Retinal pigment epithelial cell (primary cell): ENCODE results near the gene PLK3.

Experiments used
- DNase-seq: peaks from one replicate; pipeline ENCODE4 v3.0.0-alpha.2; 2010; ENCODE audit warnings: low read depth
- H3K4me3 ChIP-seq: 2 replicates; pipeline ENCODE4 v1.5.1; 2011; ENCODE audit warnings: mild to moderate bottlenecking, low read length, control low read depth, moderate library complexity
- TF ChIP-seq, protein P1 (sequence below): conservative IDR thresholded peaks from 2 replicates; pipeline ENCODE4 v1.5.1; 2011; ENCODE audit warnings: low read depth, low read length, control low read depth, inconsistent platforms

Gene PLK3

GRCh38 chr1:44802306-44803061 lies 2.3 kb downstream of the PLK3 start:
- TF ChIP-seq, protein P1, sequence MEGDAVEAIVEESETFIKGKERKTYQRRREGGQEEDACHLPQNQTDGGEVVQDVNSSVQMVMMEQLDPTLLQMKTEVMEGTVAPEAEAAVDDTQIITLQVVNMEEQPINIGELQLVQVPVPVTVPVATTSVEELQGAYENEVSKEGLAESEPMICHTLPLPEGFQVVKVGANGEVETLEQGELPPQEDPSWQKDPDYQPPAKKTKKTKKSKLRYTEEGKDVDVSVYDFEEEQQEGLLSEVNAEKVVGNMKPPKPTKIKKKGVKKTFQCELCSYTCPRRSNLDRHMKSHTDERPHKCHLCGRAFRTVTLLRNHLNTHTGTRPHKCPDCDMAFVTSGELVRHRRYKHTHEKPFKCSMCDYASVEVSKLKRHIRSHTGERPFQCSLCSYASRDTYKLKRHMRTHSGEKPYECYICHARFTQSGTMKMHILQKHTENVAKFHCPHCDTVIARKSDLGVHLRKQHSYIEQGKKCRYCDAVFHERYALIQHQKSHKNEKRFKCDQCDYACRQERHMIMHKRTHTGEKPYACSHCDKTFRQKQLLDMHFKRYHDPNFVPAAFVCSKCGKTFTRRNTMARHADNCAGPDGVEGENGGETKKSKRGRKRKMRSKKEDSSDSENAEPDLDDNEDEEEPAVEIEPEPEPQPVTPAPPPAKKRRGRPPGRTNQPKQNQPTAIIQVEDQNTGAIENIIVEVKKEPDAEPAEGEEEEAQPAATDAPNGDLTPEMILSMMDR = no peak
- DNase-seq = no peak
- peak overlapping the region; percentile 64 for H3K4me3 ChIP-seq

GRCh38 chr1:44803062-44803311 lies 2.8 kb downstream of the PLK3 start:
- TF ChIP-seq, protein P1 = no peak
- no peak for DNase-seq
- H3K4me3 ChIP-seq = peak overlapping the region; percentile 2

- TF ChIP-seq, protein P1 = no peak
- peak overlapping the region; percentile 2 for H3K4me3 ChIP-seq
- DNase-seq = no peak
These were observed 3.3 kb downstream of the PLK3 start for GRCh38 chr1:44803312-44804095.

DNA sequence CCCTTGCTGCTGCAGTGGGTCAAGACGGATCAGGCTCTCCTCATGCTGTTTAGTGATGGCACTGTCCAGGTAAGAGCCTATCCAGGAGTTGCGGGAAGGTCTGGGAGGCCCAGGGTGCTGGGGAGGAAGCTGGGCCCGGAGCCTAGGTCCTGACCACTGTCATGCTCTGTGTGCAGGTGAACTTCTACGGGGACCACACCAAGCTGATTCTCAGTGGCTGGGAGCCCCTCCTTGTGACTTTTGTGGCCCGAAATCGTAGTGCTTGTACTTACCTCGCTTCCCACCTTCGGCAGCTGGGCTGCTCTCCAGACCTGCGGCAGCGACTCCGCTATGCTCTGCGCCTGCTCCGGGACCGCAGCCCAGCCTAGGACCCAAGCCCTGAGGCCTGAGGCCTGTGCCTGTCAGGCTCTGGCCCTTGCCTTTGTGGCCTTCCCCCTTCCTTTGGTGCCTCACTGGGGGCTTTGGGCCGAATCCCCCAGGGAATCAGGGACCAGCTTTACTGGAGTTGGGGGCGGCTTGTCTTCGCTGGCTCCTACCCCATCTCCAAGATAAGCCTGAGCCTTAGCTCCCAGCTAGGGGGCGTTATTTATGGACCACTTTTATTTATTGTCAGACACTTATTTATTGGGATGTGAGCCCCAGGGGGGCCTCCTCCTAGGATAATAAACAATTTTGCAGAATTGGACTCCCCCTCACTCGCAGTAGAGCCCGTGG lies 5.3 kb downstream of the PLK3 start:
- TF ChIP-seq, protein P1 = no peak
- no peak for DNase-seq
- no peak overlapping the region for H3K4me3 ChIP-seq

- no peak for DNase-seq
These were observed 6.0 kb downstream of the PLK3 start for GRCh38 chr1:44806025-44806703.

GRCh38 chr1:44806704-44807363 lies 6.7 kb downstream of the PLK3 start, which contains the start of gene DYNLT4:
Gene DYNLT4 (minus strand): TSS chr1:44807351. CDS start chr1:44806668, 683 bp downstream.
- peak within 1 kb of the TSS; percentile 14 for H3K4me3 ChIP-seq
- DNase-seq = no peak
- TF ChIP-seq, protein P1 = no peak

More at GRCh38 chr1:44806025-44806703, 6.0 kb downstream of the PLK3 start:
- TF ChIP-seq, protein P1 = no peak
- no peak overlapping the region for H3K4me3 ChIP-seq
